Right atrium auricular region (tissue), 2 donors: ENCODE results near the gene AGPAT1. TPM values are rescaled to one million over a fixed set of nuclear protein-coding genes. Genes with fewer than 3 reads are reported as not detected.

ENCODE experiments used
- DNase-seq: peaks from one replicate; pipeline ENCODE4 v3.0.0-alpha.2; 2019; ENCODE audit warnings: low spot score
- H3K27ac ChIP-seq, 2 donors: fragments of 200-600 bp; sonication (generic); 1 replicate in 1 of 2; 2 replicates in 1 of 2; pipeline ENCODE4 v1.5.1; 2016 to 2019
- H3K27me3 ChIP-seq, 2 donors: fragments of 200-600 bp; sonication (generic); one replicate each; pipeline versions ENCODE4 v1.5.1 to v1.6.0; 2017 to 2019
- H3K36me3 ChIP-seq: fragments of 200-600 bp; sonication (generic); one replicate; pipeline ENCODE4 v1.5.1; 2016
- H3K4me1 ChIP-seq, 2 donors: fragments of 200-600 bp; sonication (generic); one replicate each; pipeline versions ENCODE4 v1.5.1 to v1.6.0; 2017 to 2019
- H3K4me3 ChIP-seq, 2 donors: fragments of 200-600 bp; sonication (generic); 1 replicate in 1 of 2; 2 replicates in 1 of 2; pipeline ENCODE4 v1.5.1; 2017 to 2019; ENCODE audit warnings: mild to moderate bottlenecking in 1 of 2, moderate library complexity in 1 of 2
- H3K9me3 ChIP-seq, 2 donors: fragments of 200-600 bp; sonication (generic); one replicate each; pipeline ENCODE4 v1.5.1; 2019
- CTCF ChIP-seq, 2 donors: fragments of 200-600 bp; sonication (generic); IDR thresholded peaks; one replicate each; pipeline ENCODE4 v1.5.1; 2019; ENCODE audit warnings: antibody characterized with exemption in 2 of 2
- total RNA-seq, 2 donors: library from RNA; depleted of rRNA; stranded (reverse); fragments of >200 nt; gene quantifications; one replicate each; pipeline ENCODE4 v1.1.0, GENCODE V29; 2016

AGPAT1 gene
- total RNA-seq, 2 donors from 2014 or later, result 59.6 to 77.1 TPM

DNA sequence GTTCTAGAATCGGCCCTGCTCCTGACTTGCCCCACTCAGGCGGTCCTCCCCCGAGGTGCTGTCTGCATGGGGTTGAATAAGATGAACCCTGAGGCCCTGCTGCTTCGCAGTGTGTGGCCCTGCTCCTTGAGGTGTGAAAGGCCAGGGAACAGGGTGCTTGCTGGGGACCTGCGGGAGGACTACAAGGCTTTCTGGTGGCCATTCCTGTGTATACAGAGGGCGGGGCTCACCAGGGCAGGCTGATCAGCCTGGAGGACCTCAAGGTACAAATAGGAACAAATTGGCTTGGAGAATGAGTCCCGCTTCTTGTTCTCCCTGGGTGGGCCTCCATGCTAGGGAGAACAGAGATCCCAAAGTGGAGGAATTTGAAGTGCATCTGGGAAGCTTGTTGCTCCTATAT lies 42.3 kb upstream of the AGPAT1 start:
- Histone ChIP-seq H3K36me3 (no peaks in the 10 kb centered on the region), H3K9me3 (no peaks in the 10 kb centered on the region), H3K4me1 (peaks cover 0 to 5% of the 10 kb centered on the region in 2 donors), H3K27ac (no peak overlapping the region), H3K4me3 (no peak overlapping the region), H3K27me3 (no peaks in the 10 kb centered on the region)
- DNase-seq, result no peak
- no peak for TF ChIP-seq CTCF (IDR thresholded peaks at IDR 0.05)

DNA sequence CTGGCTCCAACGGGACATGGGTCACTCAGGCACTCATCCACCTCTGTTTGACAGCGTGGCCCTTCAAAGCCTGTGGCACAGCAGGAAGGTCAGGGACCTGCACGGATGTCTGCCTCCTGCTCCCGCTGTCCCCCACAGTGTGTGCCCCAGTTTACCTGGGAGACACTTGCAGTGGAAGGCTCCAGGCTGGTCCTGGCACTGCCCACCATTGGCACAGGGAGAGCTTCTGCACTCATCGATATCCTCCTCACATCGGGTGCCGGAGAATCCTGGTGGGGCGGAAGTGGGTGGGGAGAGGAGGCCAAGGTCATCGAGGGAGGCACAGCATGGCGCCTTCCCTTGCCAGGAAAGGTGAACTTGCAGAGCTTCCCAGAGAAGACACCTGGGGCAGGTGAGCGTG lies 41.1 kb upstream of the AGPAT1 start:
- no peak for TF ChIP-seq CTCF (IDR thresholded peaks at IDR 0.05)
- Histone ChIP-seq H3K36me3 (no peaks in the 10 kb centered on the region), H3K9me3 (no peaks in the 10 kb centered on the region), H3K27me3 (no peaks in the 10 kb centered on the region), H3K4me1 (no peaks in the 10 kb centered on the region), H3K4me3 (no peak overlapping the region), H3K27ac (no peak overlapping the region)
- no peak for DNase-seq

- H3K27me3 ChIP-seq, result no peaks in the 10 kb centered on the region
- no peak overlapping the region for H3K4me3 ChIP-seq
- no peak overlapping the region for H3K27ac ChIP-seq
- H3K9me3 ChIP-seq, result no peaks in the 10 kb centered on the region
- H3K4me1 ChIP-seq, result no peaks in the 10 kb centered on the region
- H3K36me3 ChIP-seq, result no peaks in the 10 kb centered on the region
- no peak for DNase-seq
- no peak for TF ChIP-seq CTCF (IDR thresholded peaks at IDR 0.05)
Observed at GRCh38 chr6:32216285-32216684, 40.4 kb upstream of the AGPAT1 start.

- H3K36me3 ChIP-seq, result no peaks in the 10 kb centered on the region
- no peak overlapping the region for H3K4me3 ChIP-seq
- no peak for TF ChIP-seq CTCF (IDR thresholded peaks at IDR 0.05)
- no peaks in the 10 kb centered on the region for H3K4me1 ChIP-seq
- no peaks in the 10 kb centered on the region for H3K27me3 ChIP-seq
- DNase-seq, result no peak
- no peak overlapping the region for H3K27ac ChIP-seq
- no peaks in the 10 kb centered on the region for H3K9me3 ChIP-seq
Observed at GRCh38 chr6:32215617-32216016, 39.7 kb upstream of the AGPAT1 start.

GRCh38 chr6:32214126-32214525 lies 38.2 kb upstream of the AGPAT1 start:
- TF ChIP-seq CTCF (IDR thresholded peaks at IDR 0.05), result no peak
- DNase-seq, result no peak
- no peak overlapping the region for H3K4me3 ChIP-seq
- H3K36me3 ChIP-seq, result no peaks in the 10 kb centered on the region
- no peaks in the 10 kb centered on the region for H3K4me1 ChIP-seq
- no peaks in the 10 kb centered on the region for H3K27me3 ChIP-seq
- no peak overlapping the region for H3K27ac ChIP-seq
- no peaks in the 10 kb centered on the region for H3K9me3 ChIP-seq

DNA sequence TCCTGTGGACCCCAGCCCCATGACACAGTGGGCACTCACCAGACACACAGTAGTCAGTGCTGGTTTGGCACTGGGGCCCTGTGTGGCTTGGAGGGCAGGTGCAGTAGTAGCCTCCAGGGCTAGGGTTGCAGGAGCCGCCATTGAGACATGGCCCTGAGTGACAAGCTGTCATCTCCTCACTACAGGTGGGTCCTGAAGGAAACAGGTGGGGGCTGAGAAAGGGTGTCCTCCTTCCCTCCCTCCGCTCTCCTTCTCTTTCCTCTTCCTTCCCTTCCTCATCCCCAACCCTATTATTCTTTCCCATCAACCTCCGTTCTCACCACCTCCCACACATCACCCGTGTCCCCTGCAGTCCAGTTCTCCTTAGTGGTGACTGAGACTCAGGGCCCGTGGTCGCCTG lies 37.8 kb upstream of the AGPAT1 start:
- no peak for TF ChIP-seq CTCF (IDR thresholded peaks at IDR 0.05)
- no peaks in the 10 kb centered on the region for H3K36me3 ChIP-seq
- no peak for DNase-seq
- H3K27me3 ChIP-seq, result no peaks in the 10 kb centered on the region
- H3K27ac ChIP-seq, result no peak overlapping the region
- H3K9me3 ChIP-seq, result no peaks in the 10 kb centered on the region
- no peak overlapping the region for H3K4me3 ChIP-seq
- H3K4me1 ChIP-seq, result no peaks in the 10 kb centered on the region
